NCI-H1092 treated with DMSO at 0.1 percent for 48 hours (cell line): ENCODE measurements around the gene S1PR2.
"Not testable (repeated sequence)": the region's sequence is repeated elsewhere in the genome, so short reads cannot be mapped to it uniquely, and the experiment has no call there.

Experiments
- DNase-seq: peaks from one replicate; lab custom pipeline; 2025; lab: John Stamatoyannopoulos, UW

The S1PR2 gene

GRCh38 chr19:10224337-10224736, 6.8 kb downstream of the S1PR2 start:
- no peak for DNase-seq

- no peak for DNase-seq
Observed at GRCh38 chr19:10223488-10224213, 7.5 kb downstream of the S1PR2 start.

- no peak for DNase-seq
Observed at GRCh38 chr19:10222201-10222890, 8.8 kb downstream of the S1PR2 start.

GRCh38 chr19:10220695-10221094, 10.4 kb downstream of the S1PR2 start:
- no peak for DNase-seq

- no peak for DNase-seq
Observed at GRCh38 chr19:10219678-10220077, 11.5 kb downstream of the S1PR2 start.

- no peak for DNase-seq
Observed at GRCh38 chr19:10217085-10217484, 14.0 kb downstream of the S1PR2 start.

GRCh38 chr19:10214784-10215183, 16.3 kb downstream of the S1PR2 start:
- no peak for DNase-seq

GRCh38 chr19:10211691-10212090, 19.4 kb downstream of the S1PR2 start:
- DNase-seq, result no peak

- DNase-seq, result no peak
Observed at GRCh38 chr19:10211061-10211460, 20.1 kb downstream of the S1PR2 start.

GRCh38 chr19:10209315-10209714, 21.8 kb downstream of the S1PR2 start:
- DNase-seq, result no peak

- no peak for DNase-seq
Observed at GRCh38 chr19:10207026-10207425, 24.1 kb downstream of the S1PR2 start.

- no peak for DNase-seq
Observed at GRCh38 chr19:10206226-10206885, 24.8 kb downstream of the S1PR2 start.

- DNase-seq, result no peak
Observed at GRCh38 chr19:10205636-10206035, 25.5 kb downstream of the S1PR2 start.

- DNase-seq, result no peak
Observed at GRCh38 chr19:10203686-10204085, 27.4 kb downstream of the S1PR2 start.

- no peak for DNase-seq
Observed at GRCh38 chr19:10201176-10201575, 30.0 kb downstream of the S1PR2 start.

GRCh38 chr19:10200101-10200500, 31.0 kb downstream of the S1PR2 start:
- DNase-seq, result not testable (repeated sequence)

- DNase-seq, result not testable (repeated sequence)
Observed at GRCh38 chr19:10198889-10199644, 32.1 kb downstream of the S1PR2 start.

GRCh38 chr19:10195199-10195519, 36.0 kb downstream of the S1PR2 start:
- no peak for DNase-seq

GRCh38 chr19:10194500-10195198, 36.5 kb downstream of the S1PR2 start, which contains the start of gene DNMT1:
TSS of gene DNMT1 (minus strand) at chr19:10194953. CDS start at chr19:10194899, 54 bp downstream.
- peak; percentile 97 for DNase-seq

- no peak for DNase-seq
Observed at GRCh38 chr19:10193790-10194499, 37.2 kb downstream of the S1PR2 start.

GRCh38 chr19:10192922-10193321, 38.2 kb downstream of the S1PR2 start:
- DNase-seq, result no peak
